Activated naive CD4-positive, alpha-beta T cell treated with anti-CD3 and anti-CD28 coated beads, Interleukin-2, amount 10 ng/mL, durations not matched to agents 7 days and 5 days (primary cell): Measurements from ENCODE around the gene NR2C2.
A peak's percentile ranks its signal among the peaks of the same experiment; 100 is the strongest.

Experiments used
- CTCF ChIA-PET: fragments of 350-600 bp; sonication (Branson Sonifier 250); formaldehyde crosslinking; loops from one replicate; lab custom pipeline; 2021; ENCODE audit warnings: antibody characterized with exemption; lab: Charles Lee
- DNase-seq: peaks from one replicate; pipeline ENCODE4 v3.0.0-alpha.2; 2020
- H3K27ac Mint-ChIP-seq: one replicate; pipeline ENCODE4 v1.8.0; 2021; ENCODE audit warnings: mild to moderate bottlenecking, moderate library complexity, mixed read lengths
- H3K27me3 Mint-ChIP-seq: one replicate; pipeline ENCODE4 v1.8.0; 2021; ENCODE audit warnings: mild to moderate bottlenecking, mixed read lengths
- H3K36me3 Mint-ChIP-seq: one replicate; pipeline ENCODE4 v1.8.0; 2021; ENCODE audit warnings: mixed read lengths
- H3K4me1 Mint-ChIP-seq: one replicate; pipeline ENCODE4 v1.8.0; 2021; ENCODE audit warnings: mixed read lengths
- H3K4me3 Mint-ChIP-seq: one replicate; pipeline ENCODE4 v1.8.0; 2021; ENCODE audit warnings: mild to moderate bottlenecking, moderate library complexity, mixed read lengths
- H3K9me3 Mint-ChIP-seq: one replicate; pipeline ENCODE4 v1.8.0; 2021; ENCODE audit warnings: mixed read lengths

NR2C2 gene

DNA sequence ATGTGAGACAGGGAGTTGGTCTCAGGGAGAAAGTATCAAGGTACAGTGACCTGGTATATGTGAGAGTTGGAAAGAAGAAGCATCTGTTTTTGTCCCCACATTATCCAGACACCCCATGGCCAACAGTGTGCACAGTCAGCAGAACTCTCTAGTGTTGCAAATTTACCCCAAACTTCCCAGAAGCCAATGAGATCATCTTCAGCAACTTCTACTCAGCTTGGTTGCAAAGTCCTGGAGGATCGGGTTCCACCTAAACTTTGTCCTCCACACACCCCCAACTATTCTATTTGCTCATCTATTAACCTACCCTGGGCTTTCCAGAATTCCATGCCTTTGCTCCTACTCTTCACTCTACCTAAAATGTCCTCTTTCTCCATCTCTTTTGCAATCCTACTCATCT lies 135.9 kb downstream of the NR2C2 start:
- Mint-ChIP-seq H3K9me3 (no peaks in the 10 kb centered on the region), H3K36me3 (peaks cover 64% of the 10 kb centered on the region), H3K27me3 (no peaks in the 10 kb centered on the region), H3K27ac (no peak overlapping the region), H3K4me3 (no peak overlapping the region), H3K4me1 (peaks cover 15% of the 10 kb centered on the region)
- CTCF ChIA-PET: no interaction called here
- no peak for DNase-seq

DNA sequence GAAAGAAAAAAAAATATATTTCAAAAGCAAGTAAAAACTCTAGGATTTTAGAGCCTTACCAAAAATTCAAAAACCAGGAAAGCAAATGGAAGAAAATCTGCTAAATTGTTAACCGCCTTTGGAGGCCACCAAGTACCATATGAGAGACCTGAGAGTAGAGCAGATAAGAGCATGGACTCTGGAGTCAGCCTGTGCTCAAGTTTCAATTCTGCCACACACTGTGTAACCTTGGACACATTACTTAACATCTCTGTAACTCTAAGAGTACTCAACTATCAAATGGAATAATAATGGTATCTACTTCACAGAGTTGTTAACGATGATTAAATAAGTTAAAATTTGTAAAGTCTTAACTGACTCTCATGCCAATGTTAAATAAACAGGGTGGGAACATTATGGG lies 138.9 kb downstream of the NR2C2 start:
- H3K4me3 Mint-ChIP-seq: no peak overlapping the region
- no peak for DNase-seq
- no peak overlapping the region for H3K27ac Mint-ChIP-seq
- peaks cover 15% of the 10 kb centered on the region for H3K4me1 Mint-ChIP-seq
- H3K36me3 Mint-ChIP-seq: peaks cover 62% of the 10 kb centered on the region
- H3K9me3 Mint-ChIP-seq: no peaks in the 10 kb centered on the region
- H3K27me3 Mint-ChIP-seq: no peaks in the 10 kb centered on the region
- CTCF ChIA-PET: no interaction called here

DNA sequence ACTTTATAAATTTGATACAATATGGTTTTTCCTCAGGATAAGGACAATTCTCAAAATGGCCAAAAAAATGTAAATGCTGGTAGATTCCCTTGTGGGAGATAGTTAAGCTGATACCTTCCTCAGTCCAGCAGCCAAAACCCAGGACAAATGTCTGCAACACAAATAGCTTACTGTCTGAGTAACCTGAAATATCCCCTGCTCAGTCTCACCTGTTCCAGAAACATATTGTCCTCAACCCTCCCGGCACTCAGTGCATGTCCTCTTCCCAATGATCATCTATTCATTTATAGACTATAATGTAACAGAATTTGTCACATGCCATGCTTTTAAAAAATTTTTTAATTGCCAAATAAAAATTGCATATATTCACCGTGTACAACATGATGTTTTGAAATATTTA lies 139.3 kb downstream of the NR2C2 start:
- H3K36me3 Mint-ChIP-seq: peaks cover 59% of the 10 kb centered on the region
- DNase-seq: no peak
- H3K27ac Mint-ChIP-seq: no peak overlapping the region
- H3K27me3 Mint-ChIP-seq: no peaks in the 10 kb centered on the region
- H3K4me3 Mint-ChIP-seq: no peak overlapping the region
- CTCF ChIA-PET: interaction anchor here (0.8 kb wide), 1 partner anchor 23 kb away, joined by 3 read pairs; no protein-coding TSS in a partner anchor
- peaks cover 13% of the 10 kb centered on the region for H3K4me1 Mint-ChIP-seq
- no peaks in the 10 kb centered on the region for H3K9me3 Mint-ChIP-seq

DNA sequence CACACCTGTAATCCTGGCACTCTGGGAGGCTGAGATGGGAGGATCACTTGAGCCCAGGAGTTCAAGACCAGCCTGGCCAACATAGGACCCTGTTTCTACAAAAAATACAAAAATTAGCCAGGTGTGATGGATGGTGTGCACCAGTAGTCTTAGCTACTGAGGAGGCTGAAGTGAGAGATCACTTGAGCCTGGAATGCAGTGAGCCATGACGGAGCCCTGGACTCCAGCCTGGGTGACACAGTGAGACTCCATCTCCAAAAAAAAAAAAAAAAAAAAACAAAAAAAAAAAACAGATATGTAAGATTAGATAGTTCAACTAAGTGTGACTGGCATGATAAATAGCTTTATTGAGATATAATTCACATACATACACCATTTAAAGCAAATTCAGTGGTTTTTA lies 141.8 kb downstream of the NR2C2 start:
- Mint-ChIP-seq H3K36me3 (peaks cover 48% of the 10 kb centered on the region), H3K9me3 (no peaks in the 10 kb centered on the region), H3K4me1 (no peaks in the 10 kb centered on the region), H3K4me3 (no peak overlapping the region), H3K27ac (no peak overlapping the region), H3K27me3 (no peaks in the 10 kb centered on the region)
- CTCF ChIA-PET: interaction anchor here (0.7 kb wide), 1 partner anchor 37 kb away, joined by 3 read pairs; no protein-coding TSS in a partner anchor
- no peak for DNase-seq

DNA sequence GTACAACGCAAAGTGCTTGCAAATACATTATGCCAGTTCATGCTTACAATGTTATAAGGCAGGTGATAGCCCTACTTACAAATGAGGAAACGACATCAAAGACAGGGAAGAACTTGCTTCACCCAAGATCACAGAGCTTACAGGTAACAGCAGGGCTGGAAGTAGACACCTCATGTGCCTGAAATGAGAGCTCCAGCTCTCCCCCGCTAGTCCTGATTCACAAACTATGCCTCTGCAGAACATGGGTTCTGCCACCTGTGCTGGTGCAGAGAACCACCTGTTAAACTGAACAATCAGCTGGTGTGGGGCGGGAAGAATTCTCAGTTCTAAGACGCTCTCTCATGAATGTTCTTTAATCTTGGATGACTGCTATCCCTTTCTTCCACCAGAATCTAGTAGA lies 144.2 kb downstream of the NR2C2 start:
- H3K36me3 Mint-ChIP-seq: peaks cover 49% of the 10 kb centered on the region
- no peak overlapping the region for H3K27ac Mint-ChIP-seq
- CTCF ChIA-PET: interaction anchor here (0.7 kb wide), 1 partner anchor 71 kb away, joined by 3 read pairs; no protein-coding TSS in a partner anchor
- peaks cover 14% of the 10 kb centered on the region for H3K4me1 Mint-ChIP-seq
- H3K4me3 Mint-ChIP-seq: no peak overlapping the region
- H3K9me3 Mint-ChIP-seq: no peaks in the 10 kb centered on the region
- DNase-seq: no peak
- no peaks in the 10 kb centered on the region for H3K27me3 Mint-ChIP-seq

DNA sequence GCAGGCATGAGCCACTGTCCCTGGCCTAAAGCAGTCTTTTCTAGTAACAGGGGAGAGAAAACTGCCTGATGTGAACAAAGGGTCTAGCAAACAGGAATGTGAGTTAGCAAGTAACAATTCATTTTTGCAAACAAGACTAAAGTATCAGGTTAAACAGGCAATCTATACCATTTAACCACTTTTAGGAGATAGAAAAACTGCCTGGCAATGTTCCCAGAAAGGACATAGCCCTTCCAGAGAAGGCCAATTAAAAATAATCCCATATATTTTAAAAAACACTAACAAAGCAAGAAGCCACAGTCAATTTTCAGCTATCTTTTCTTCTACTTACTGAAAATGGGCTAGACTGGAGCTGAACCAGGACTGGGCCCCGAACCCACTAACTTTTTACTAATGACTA lies 145.3 kb downstream of the NR2C2 start:
- H3K9me3 Mint-ChIP-seq: no peaks in the 10 kb centered on the region
- no peak overlapping the region for H3K27ac Mint-ChIP-seq
- peaks cover 22% of the 10 kb centered on the region for H3K4me1 Mint-ChIP-seq
- DNase-seq: no peak
- no peak overlapping the region for H3K4me3 Mint-ChIP-seq
- H3K27me3 Mint-ChIP-seq: peaks cover under 1% of the 10 kb centered on the region
- H3K36me3 Mint-ChIP-seq: peaks cover 47% of the 10 kb centered on the region
- CTCF ChIA-PET: no interaction called here

DNA sequence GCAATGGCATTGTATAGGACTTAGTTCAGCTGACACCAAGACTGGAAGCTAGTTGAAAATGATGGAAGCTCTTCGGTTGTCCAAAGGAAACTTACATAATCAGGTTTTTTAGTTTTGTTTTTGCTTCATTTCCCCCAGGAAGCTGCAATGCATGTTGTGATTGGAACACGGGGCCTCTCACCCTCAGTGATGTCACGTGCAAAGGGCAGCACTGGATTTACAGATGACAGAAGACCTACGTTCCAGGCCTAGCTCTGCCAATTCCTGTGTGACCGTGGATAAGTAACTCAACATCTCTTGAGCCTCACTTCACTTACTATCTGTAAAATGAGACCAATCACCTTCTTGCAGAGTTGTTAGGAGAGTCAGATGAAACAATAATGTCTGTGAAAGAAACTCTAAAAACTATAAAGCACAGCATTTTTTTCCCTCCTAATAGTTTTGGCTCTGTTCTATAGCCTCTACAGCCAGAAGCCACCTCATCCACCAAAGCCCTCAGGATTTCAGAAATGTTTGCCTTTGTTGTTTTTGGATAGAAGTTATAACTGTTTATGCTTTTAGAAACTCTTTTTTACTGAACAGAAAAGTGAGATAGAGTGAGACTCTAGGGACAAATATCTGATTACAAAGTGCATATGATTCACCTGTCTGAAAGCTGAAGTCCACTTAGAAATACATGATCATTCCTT lies 146.9 kb downstream of the NR2C2 start:
- Mint-ChIP-seq H3K27me3 (peaks cover 9% of the 10 kb centered on the region), H3K4me3 (no peak overlapping the region), H3K4me1 (peaks cover 35% of the 10 kb centered on the region), H3K9me3 (no peaks in the 10 kb centered on the region), H3K36me3 (peaks cover 52% of the 10 kb centered on the region), H3K27ac (no peak overlapping the region)
- CTCF ChIA-PET: interaction anchor here (0.7 kb wide), 1 partner anchor 43 kb away, joined by 3 read pairs; no protein-coding TSS in a partner anchor
- DNase-seq: no peak

DNA sequence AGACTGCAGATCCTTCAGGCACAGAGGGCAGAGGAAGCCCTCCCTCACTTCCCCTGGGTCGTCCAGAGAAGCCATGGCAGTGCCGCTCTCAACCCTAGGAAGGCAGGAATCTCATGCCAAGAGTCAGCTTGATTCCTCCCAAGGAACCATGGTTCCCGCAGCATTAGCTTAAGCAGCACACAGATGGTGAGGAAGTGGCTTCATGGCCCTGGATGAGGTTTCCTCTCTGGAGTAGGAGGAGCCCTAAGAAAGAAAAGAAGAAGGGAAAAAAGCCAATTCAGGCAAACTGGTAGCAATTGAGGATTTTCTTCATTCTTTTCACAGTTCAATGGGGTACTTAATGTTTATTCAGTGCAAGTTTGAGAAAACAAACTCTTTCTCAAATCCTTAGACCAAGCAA lies 148.7 kb downstream of the NR2C2 start:
- CTCF ChIA-PET: interaction anchor here (1.1 kb wide), 1 partner anchor 45 kb away, joined by 3 read pairs; no protein-coding TSS in a partner anchor
- H3K27ac Mint-ChIP-seq: no peak overlapping the region
- peaks cover 45% of the 10 kb centered on the region for H3K4me1 Mint-ChIP-seq
- no peaks in the 10 kb centered on the region for H3K9me3 Mint-ChIP-seq
- peaks cover 40% of the 10 kb centered on the region for H3K36me3 Mint-ChIP-seq
- H3K27me3 Mint-ChIP-seq: peaks cover 9% of the 10 kb centered on the region
- no peak overlapping the region for H3K4me3 Mint-ChIP-seq
- no peak for DNase-seq

DNA sequence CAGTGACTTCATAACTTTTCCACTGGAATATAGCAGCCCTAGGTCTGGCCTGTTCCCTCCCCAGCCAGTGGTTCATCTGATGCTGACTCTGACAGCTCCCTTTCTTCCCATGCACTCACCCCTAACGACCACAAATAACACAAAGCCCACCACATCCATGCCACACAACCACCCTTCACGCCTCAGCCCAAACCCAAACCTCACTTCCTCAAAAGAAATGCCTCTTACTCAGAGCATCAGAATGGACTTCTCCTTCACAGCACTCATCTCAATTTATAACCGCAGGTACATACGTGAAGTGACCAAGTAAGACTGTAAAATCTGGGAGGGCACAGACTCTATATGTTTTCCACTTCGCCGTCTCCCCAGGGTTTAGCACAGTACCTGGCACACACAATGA lies 150.5 kb downstream of the NR2C2 start:
- Mint-ChIP-seq H3K4me1 (peaks cover 62% of the 10 kb centered on the region), H3K27me3 (peaks cover 20% of the 10 kb centered on the region), H3K4me3 (peak overlapping the region; percentile 91), H3K27ac (peak overlapping the region; percentile 96), H3K36me3 (peaks cover 37% of the 10 kb centered on the region), H3K9me3 (no peaks in the 10 kb centered on the region)
- CTCF ChIA-PET: interaction anchor here (4.0 kb wide), 1 partner anchor 11 kb away, joined by 16 read pairs; no protein-coding TSS in a partner anchor
- peak; percentile 44 for DNase-seq
